Activated naive CD8-positive, alpha-beta T cell treated with anti-CD3 and anti-CD28 coated beads for 36 hours (primary cell): ENCODE measurements around the gene C11orf54. TPM values are rescaled to one million over a fixed set of nuclear protein-coding genes. Genes with fewer than 3 reads are reported as not detected.

ENCODE experiments used
- total RNA-seq, 2 experiments: library from RNA; stranded (reverse); gene quantifications; one replicate each; pipeline ENCODE4 v1.2.3, GENCODE V29; 2021

Gene C11orf54
- total RNA-seq, 2 experiments from 2014 or later: 12.7 to 14.5 TPM

Other genes with a start within 250 kb of the C11orf54 start
- 1 to 10 TPM; 6.1 to 6.8 TPM for gene SMCO4, start 198.3 kb upstream of the C11orf54 start, total RNA-seq
- gene CEP295, start 80.0 kb upstream of the C11orf54 start, total RNA-seq: 10 to 100 TPM; 25.4 to 29.0 TPM
- gene TAF1D, start 177 bp upstream of the C11orf54 start, total RNA-seq: 100 to 1,000 TPM; 314 to 324 TPM
- 10 to 100 TPM; 30.8 to 33.2 TPM for gene MED17, start 42.6 kb downstream of the C11orf54 start, total RNA-seq
- not detected for gene VSTM5, start 108.9 kb downstream of the C11orf54 start, total RNA-seq